Measurements from ENCODE around the gene SLC35A3.

The SLC35A3 gene

GRCh38 chr1:100080331-100080730, 110.5 kb downstream of the SLC35A3 start:
- no peak for DNase-seq
